GM23248 (cell line): ENCODE data around the gene TPCN2.

Experiments
- EZH2 ChIP-seq: fragments of 200-600 bp; sonication (generic); IDR thresholded peaks from 2 replicates; pipeline ENCODE4 v1.6.1; 2018; ENCODE audit warnings: antibody characterized with exemption, mild to moderate bottlenecking; ENCODE audit not compliant: insufficient read depth, poor library complexity, severe bottlenecking
- EZH2phosphoT487 ChIP-seq: fragments of 200-600 bp; sonication (generic); IDR thresholded peaks from 2 replicates; pipeline ENCODE4 v1.6.1; 2018; ENCODE audit warnings: antibody characterized with exemption, moderate library complexity, mild to moderate bottlenecking, low read depth; ENCODE audit not compliant: insufficient read depth

- TF ChIP-seq EZH2 (no peak), EZH2phosphoT487 (no peak)
Observed at GRCh38 chr11:69129053-69129452, 80.3 kb downstream of the TPCN2 start.
